HG03095 (cell line): Measurements from ENCODE around the gene SCLY.

ENCODE experiments used
- ATAC-seq: cut with Tn5 transposase; IDR thresholded peaks from one replicate; pipeline ENCODE4 v1.9.1; 2021; ENCODE audit warnings: moderate library complexity; ENCODE audit not compliant: unreplicated experiment

SCLY gene

DNA sequence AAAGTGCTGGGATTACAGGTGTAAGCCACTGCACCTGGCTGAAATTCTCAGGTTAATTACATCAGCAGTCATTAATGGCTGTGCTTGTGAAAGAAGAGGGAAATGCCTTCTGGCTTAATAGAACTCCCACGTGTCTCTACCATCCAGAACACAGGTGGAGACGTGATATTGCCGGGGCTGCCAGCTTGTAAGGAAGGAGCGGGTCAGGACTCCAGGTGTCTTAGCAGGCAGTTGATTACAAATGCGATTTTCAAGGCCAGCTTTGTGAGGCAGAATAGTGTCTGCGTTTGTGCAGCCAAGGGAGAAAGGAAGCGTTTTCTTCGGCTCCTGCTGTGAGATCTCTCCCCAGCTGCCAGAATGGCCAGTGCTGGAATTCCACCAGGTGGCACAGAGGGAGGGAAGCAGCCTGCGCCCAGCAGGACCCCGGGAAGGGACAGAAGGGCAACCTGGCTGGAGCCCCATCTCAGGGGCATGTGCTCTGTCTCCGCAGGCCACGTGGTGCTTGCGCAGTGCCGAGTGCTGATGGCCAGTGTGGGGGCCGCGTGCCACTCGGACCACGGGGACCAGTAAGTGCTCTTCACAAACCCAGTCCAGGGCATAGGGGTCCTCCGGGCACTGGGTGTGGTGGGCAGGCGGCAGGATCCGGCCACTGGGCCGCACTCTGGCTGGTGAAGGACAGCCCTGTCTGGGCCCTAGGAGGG is 35.7 kb downstream of the SCLY start:
- ATAC-seq = no peak

DNA sequence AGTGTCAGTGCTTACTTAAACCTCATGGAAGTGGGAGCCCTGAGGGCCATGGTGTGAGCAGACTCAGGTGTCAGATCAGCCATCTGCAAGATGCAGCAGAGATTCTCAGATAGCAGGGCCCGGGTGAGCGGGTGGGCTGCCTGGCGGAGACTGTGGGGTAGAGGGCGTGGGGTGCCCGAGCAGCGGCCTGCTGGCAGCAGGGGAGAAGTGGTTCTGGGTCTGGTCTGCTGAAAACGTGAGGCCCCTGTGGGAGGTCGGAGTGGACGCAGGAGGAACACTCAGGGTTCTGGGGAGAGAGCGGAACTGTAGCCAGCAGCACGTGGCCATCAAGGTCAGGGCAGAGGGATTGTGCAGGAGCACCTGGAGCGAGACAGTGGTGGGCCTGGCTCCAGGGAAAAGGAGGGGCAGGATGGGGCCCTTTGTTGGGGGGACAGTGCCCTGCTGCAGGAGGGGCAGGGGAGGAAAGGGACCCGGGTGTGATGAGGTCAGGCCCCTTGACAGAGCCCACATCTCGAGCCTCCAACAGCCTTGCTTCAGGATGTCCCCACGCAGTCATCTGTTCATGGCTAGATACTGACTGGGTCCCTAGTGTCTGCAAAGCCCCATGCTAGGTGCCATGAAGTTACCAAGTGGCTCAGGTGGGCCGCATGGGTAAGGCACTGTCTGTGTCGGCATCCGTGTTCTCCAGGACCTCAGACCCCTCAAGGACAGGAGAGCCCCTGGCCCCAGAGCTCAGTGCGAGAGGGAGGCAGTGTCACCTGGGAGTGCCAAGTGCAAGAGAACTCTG is 36.6 kb downstream of the SCLY start:
- ATAC-seq = no peak

DNA sequence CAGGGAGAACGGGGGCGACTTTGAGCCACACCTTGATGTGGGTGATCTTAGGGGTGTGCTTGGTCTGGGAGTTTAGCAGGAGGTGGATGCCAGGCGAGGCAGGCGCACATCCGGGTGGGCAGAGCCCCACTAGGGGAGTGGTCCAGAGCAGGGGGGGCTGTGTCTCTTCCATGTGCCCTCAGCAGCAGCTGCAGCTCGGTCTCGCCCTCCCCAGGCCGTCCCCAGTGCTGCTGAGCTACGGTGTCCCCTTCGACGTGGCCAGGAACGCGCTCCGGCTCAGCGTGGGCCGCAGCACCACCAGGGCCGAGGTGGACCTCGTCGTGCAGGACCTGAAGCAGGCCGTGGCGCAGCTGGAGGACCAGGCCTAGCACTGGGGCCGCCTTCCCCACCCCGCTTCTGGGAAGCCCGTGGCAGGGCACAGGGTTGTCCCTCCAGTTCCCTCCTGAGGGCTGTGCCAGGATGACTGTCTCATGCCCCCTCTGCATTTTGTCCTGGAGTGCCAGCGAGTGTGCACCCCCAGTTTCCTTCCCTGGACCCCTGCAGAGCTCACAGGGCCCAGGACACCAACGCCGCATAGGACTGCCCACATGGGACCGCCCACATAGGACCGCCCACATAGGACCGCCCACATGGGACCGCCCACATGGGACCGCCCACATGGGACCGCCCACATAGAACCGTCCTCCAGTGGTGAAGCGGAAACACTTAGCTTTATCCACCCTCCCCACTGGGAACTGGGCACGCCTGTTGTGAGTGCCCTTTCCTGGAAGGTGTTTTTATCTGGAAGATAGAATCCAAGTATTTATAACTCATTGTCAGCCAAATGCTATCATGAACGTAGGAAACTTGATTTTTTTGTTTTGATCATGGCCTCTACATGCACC is 37.4 kb downstream of the SCLY start:
- ATAC-seq = peak; percentile 84

DNA sequence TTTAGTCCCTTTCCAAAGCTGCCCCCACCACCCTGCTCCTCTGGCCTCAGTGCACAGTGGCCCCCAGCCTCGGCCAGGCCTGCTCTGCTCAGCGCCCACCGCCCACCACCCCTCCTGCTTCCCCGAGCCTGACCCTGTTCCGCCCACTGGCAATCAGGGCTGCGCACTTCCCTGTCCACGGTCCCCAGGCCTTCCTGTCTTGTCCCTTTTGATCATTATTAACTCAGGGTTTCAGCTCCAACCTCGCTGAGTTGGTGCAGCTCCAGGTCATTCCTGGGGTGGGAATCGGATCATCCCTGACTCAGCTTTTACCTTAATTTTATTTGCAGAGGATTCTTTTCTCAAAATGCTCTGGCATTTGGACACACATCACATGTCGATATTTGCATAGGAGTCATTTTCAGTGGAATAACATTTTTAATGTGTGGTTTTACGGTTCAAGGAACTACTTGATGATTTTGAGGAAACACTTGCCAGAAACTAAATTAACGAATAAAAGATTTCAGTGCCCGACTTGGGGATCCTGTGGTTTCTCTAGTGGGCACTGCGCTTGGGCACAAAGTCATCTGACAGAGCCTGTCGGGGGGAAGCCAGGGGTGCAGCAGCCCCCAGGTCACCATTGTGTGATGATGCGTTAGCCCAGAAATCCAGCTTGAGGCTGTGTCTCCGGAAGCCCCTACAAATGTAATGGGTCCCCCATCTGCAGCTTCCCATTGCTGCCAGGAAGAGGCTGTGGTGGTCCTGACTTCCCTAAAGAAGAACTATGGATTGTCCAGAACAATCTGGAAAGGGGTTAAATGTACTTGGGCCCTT is 38.3 kb downstream of the SCLY start:
- ATAC-seq = no peak

DNA sequence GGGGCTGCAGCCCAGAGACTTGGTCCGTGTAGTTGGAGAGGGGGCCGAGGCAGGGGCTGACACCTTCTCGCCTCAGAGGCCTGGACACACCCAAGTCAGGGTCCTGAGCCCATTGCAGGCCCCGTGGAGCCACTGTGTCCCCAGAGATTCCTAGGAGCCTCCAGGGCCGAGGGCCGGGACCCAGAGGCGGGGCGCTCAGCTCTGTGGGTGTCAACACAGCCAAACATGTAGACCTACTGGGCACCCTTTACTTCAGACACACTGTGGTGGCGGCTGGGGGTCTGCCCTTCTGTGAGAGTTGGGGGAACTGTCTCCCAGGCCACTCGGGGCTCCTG is 38.9 kb downstream of the SCLY start:
- no peak for ATAC-seq

DNA sequence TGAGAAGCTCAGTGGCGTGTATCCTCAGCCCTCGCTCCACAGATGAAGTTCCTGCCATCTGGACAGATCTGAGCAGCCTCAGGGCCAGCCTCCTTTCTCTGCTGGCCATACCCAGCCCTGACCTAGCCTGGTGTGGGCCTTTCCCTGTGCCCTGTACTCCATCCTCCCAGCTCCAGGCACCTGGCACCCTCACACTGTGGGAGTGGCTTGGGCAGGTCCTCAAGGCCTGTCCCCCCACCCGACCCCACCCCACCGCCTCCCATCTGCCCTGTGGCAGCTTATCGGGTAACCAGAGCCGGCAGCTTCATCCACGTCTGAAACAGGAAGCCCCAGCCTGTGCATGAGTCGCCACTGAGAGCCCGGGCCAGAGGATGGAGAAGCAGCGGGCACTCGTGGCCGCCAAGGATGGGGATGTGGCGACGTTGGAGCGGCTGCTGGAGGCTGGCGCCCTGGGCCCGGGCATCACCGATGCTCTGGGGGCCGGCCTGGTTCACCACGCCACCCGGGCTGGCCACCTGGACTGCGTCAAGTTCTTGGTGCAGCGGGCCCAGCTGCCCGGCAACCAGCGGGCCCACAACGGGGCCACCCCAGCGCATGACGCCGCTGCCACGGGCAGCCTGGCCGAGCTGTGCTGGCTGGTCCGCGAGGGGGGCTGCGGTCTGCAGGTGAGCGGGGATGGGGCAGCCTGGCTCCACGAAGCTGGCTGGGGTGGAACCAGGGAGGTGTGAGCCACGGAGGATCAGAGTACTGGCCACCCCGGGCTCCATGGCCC is 39.4 kb downstream of the SCLY start, which contains the start of gene ESPNL:
Gene ESPNL, plus strand, starts transcription at position 292 of the 772 bp plus-strand sequence. Its CDS starts 80 bp downstream, at position 372.
- no peak for ATAC-seq

DNA sequence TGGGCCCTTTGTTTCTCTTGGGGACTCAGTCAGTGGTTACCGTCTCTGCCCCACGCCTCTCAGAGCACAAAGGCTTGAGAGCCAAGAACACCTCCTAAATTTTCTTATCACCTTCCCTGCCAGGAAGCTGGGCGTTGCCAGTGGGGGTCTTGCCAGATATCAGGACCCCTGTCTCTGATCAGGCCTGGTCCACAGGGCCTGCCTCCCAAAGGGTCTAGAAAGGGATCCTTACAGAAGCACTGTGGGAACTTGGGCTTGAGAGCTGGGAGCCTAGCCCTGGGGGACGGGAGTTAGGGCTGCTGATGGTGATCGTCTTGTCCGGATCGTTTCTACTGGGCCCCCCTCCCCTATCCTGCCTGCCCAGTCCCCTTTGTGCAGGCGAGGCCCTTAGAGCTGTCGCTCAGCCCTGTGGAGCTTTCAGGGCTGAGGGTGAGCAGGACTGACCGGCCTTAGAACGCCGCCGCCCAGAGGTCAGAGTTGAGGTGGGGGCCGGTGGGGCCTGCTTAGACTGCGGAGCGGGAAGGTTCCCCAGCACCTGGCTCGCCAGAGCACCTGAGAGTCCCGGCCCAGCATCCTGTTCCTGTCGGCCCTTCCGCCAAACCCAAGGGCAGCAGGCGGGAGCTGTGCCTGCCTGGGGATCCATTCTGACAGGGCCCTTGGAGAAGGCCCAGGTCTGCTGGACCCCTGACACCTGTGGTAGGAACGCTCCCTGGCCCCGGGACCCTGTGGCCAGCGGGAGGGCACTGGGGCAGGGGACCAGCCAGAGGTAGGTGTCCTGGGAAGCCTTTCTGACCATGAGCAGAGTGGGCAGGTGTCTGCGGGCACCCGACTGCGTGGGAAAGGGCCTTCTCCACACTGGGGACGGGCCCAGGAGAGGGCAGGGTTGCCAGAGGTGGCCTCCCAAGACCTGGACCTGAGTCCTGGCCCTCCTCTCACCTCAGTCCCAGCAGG is 40.3 kb downstream of the SCLY start:
- ATAC-seq = no peak

DNA sequence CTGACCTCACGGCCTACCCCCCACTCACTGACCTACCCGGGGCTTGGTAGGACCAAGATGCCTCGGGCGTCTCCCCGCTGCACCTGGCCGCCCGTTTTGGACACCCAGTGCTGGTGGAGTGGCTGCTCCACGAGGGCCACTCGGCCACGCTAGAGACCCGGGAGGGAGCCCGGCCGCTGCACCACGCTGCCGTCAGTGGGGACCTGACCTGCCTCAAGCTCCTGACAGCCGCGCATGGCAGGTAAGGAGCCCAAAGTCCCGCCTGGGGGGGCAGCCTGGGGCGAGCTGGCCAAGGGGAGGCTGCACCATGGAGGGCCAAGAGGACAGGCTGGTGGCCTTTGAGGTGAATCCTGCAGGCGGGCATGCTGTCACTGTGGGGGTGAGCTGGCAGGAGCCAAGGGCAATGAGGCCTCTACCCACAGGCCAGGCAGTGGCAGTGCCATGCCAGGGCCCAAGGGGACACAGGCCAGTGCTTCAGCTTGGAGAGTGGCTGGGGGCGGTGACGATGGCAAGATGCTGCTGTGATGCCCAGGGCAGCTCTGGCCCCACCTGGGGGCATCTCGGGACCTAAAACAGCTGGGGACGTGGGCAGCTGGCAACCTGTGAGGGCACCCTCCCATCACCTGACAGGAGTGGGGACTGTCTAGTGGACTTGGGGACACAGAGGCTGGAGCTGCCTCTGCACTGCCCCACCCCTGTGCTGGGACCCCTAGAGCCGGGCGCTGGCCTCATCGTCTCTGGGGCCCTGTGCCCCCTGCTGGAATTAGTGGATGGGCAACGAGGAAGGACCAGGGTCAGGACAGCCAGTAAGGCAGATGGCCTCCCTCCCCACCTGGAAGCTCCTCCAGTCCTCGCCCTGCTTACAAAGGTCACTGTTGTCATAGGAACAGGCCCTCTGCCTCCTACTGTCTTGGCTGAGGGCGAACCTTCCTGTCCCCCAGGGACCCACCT is 41.4 kb downstream of the SCLY start:
- ATAC-seq = no peak

DNA sequence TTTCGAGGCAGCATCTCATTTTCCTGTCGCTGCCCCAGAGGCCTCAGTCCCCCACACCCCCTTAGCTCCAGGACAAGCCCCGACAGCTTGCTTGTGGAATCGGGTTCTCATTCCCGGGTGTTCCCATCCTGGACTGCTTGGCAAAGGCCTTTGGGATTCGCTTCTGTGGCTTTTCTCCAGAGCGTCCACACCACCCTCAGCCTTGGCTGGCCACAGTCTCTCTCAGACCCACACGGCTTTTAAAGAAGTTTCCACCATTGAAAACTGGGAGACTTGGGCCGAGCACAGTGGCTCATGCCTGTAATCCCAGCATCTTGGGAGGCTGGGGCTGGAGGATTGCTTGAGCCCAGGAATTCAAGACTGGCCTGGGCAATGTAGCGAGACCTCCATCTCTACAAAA is 42.1 kb downstream of the SCLY start:
- no peak for ATAC-seq

DNA sequence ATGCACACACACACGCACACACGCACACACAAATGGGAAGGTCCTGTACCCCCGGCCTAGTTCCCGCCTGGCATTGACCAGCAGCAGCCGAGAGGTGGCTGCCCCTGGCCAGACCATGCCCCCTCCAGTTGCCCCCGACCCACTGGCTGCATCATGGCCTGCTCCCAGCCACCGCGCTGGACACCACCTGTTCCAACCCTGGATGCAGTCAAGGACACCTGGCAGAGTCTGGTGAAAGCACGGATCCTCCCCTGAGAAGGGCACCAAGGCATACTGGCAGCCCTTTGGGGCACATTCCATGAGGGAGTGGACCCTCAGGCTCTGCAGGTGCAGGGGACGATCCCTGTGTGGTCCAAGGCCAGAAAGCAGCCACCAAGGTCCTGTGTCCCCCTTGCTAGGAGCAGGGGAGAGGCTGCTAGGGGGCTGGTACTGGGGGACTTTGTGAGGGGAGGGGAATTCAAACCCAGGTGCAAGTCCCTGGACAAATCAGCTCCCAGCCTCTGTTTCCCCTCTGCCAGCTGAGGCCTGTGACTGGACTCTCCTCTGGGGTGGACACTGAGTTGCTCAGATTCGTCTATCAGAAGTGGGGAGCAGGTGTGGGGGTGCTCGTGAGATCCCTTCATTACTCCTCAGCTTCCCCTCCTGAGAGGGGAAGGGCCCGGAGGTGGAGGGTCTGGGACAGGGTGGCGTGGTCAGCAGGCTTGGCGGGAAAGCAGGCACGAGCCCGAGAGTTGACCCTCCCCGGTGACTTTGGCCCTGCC is 42.8 kb downstream of the SCLY start:
- ATAC-seq = no peak

DNA sequence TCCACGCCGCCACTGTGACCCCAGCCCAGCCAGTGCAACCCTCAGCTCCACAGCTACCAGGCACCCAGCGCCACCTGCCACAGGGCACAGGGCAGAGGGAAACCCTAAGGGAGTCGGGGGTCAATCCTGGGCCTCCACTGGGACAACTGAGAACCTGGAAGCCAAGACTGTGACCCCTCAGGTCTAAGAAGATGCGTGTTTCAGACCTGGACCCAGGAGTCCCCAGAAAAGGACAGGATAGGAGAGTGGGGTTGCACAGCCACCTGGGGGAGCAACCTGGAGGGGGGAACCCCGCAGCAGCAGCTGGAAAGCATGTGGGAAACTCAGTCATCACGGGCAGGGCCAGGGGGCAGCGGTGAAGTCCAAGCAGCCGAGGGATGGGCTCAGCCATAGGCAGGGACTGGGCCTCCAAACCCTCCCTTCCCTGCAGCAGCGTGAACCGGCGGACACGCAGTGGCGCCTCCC is 43.5 kb downstream of the SCLY start:
- no peak for ATAC-seq

DNA sequence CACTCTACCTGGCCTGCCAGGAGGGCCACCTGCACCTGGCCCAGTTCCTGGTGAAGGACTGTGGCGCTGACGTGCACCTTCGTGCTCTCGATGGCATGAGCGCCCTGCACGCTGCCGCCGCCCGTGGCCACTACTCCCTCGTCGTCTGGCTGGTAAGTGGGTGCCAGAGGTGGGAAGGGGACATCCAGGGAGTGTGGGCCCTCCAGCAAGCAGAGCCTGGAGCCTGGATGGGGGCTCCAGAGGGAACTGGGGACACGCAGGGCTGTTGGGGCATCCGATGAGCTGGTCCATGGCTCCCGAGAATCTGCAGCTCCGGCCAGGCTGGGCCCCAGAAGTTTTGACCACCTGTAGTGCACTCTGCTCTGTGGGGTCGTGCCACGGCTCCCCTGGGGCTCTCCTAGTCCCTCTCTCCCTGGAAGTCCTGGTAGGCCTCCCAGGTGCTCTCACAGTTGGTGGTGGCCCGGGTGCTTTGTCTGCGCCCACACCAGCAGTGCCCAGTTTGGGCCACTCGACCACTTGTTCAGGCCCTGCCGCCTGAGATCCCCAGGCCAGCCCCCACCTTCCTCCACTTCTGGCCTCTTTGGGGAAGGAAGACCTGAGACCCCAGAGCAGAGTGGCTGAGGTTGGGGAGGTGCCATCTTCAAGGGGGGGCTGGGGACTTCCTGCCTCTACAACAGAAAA is 44.0 kb downstream of the SCLY start:
- ATAC-seq = no peak

DNA sequence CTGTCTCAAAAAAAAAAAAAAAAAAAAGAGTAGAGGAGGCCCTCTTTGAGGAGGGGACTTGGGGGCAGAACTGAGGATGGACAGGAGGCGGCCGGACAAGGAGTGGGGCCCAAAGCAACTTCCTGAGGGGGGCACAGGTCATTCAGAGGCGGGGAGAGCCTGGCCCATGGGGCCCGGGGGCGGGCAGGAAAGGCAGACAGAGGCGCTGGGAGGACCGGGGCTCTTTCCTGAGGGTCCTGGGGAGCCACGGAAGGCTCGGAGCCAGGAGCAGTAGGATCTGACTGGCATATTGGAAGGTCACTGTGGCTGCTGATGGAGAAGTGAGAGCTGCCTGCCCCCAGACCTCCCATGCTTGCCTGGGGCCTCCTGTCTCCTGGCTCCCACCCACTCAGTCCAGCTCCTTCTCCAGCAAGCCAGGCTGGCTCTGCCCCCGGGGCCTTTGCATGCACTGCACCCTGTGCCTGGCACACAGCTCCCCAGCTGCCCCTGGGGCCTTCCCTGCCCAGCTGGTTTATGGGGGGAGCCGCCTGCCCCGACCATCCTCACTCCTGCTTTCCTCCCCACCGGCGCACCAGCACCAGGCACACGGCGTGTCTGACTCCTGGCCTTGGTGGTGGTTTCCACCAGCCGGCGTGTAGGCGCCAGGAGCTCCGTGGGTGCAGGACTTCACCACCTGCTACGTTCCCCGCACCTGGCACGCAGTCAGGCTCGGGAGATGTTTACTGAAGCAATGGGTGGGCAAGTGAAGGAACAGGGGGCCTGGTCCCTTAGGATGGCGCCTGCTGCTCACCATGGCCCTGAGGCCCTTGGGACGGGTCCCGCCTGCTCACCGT is 44.9 kb downstream of the SCLY start:
- ATAC-seq = no peak

DNA sequence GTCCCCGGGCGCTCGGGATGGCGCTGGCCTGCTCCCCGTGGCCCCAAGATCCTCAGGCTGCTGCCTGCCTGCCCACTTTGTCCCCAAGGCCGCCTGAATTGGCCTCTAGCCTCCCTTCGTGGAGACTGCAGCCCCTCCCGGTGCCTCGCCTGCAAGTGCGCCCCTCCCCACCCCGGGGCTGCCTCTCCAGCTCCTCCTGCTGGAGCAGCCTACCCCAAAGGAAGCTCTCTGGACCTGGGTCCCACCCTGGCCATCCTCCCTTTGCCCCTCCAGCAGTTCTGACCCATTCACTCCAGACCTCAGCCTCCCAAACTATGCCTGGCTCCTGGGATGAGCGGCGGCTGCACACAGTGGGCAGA is 45.5 kb downstream of the SCLY start:
- no peak for ATAC-seq

DNA sequence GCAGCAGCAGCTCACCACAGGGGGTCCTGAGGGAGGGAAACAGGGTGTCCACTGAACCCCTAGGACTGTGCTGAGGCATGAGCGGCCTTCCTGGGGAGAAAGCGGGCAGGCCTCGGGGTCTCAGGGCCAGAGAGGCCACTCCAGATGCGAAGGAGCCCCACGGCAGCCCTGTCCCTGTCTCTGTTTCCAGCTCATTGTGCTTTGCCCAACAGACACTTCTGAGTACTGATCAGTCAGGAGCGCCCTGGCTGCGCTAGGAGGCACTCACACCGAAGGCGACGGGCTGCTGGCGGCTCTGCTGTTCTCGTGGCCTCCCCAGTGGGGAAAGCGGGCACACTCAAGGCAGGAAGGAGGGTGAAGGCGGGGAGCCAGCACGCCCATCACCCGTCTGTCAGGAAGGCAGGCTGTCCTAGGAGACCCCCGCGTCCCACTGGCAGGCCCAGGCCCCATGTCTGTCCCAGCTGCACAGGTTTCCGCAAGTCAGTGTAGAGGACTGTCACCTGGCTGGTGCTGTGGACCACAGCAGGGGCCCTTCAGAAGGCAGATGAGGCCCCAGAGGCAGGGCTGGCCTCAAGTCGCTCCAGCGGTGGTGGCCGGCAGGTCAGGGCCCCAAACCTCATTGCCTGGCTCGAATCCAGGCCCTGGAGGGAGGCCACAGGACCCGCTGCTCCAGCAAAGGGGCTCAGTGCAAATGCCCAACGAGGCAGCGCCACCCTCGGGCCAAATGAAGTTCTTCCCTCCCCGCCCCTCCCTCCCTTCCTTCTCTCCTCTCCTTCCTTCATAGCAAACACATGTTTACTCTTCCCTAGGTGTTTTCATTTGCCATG is 46.1 kb downstream of the SCLY start:
- ATAC-seq = peak; percentile 9
